Fibroblast of mammary gland (primary cell): Measurements from ENCODE around the gene SEPTIN7.

Experiments
- DNase-seq: peaks from one replicate; pipeline ENCODE4 v3.0.0-alpha.2; 2010; ENCODE audit warnings: low read depth
- H3K4me3 ChIP-seq: 2 replicates; pipeline ENCODE4 v1.5.1; 2011; ENCODE audit warnings: low read depth, mild to moderate bottlenecking, low read length, moderate library complexity; ENCODE audit not compliant: control insufficient read depth
- CTCF ChIP-seq: conservative IDR thresholded peaks from 2 replicates; pipeline ENCODE4 v1.5.1; 2011; ENCODE audit warnings: low read depth, low read length, inconsistent platforms; ENCODE audit not compliant: control insufficient read depth, insufficient read depth

Gene SEPTIN7

GRCh38 chr7:35758421-35758820 lies 42.4 kb upstream of the SEPTIN7 start:
- TF ChIP-seq CTCF, result no peak
- DNase-seq, result no peak
- H3K4me3 ChIP-seq, result no peak overlapping the region

- DNase-seq, result no peak
- TF ChIP-seq CTCF, result no peak
- H3K4me3 ChIP-seq, result no peak overlapping the region
These were observed 40.6 kb upstream of the SEPTIN7 start for GRCh38 chr7:35760143-35760745.

GRCh38 chr7:35761871-35762677 lies 38.8 kb upstream of the SEPTIN7 start:
- peak; percentile 33 for DNase-seq
- TF ChIP-seq CTCF, result no peak
- H3K4me3 ChIP-seq, result no peak overlapping the region

GRCh38 chr7:35762781-35763180 lies 38.1 kb upstream of the SEPTIN7 start:
- no peak overlapping the region for H3K4me3 ChIP-seq
- no peak for TF ChIP-seq CTCF
- no peak for DNase-seq

GRCh38 chr7:35768346-35768745 lies 32.5 kb upstream of the SEPTIN7 start:
- DNase-seq, result no peak
- H3K4me3 ChIP-seq, result no peak overlapping the region
- no peak for TF ChIP-seq CTCF

GRCh38 chr7:35771776-35772175 lies 29.1 kb upstream of the SEPTIN7 start:
- no peak for TF ChIP-seq CTCF
- no peak for DNase-seq
- H3K4me3 ChIP-seq, result no peak overlapping the region

- no peak for DNase-seq
- TF ChIP-seq CTCF, result no peak
- no peak overlapping the region for H3K4me3 ChIP-seq
These were observed 26.9 kb upstream of the SEPTIN7 start for GRCh38 chr7:35773994-35774393.
